ENCODE results near the gene CETP.
A peak's percentile ranks its signal among the peaks of the same experiment; 100 is the strongest.
"Not testable (repeated sequence)": the region's sequence is repeated elsewhere in the genome, so short reads cannot be mapped to it uniquely, and the experiment has no call there.

Gene CETP

DNA sequence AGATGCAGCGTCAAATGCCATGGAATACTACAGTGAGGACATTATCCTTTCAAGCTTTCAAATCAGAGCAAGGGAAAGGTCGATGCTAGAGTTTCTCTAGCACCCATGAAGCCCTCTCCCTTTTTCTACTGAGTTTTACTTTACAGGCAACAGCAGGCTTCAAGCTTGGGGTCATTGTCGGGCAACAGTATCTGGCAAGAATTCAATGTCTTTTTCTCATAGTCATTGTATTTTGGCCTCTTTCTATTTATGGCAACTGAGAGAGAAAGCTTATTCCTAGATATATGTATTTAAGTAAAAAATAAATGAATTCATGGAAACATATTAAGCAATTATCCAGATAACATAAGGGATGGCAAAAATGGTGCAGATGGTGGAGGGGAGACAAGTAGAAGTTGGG is 364 bp upstream of the CETP start:
- H3K9me3 Mint-ChIP-seq: no peaks in the 10 kb centered on the region
- H3K4me1 Mint-ChIP-seq (ENCODE audit: low read depth): peaks cover 18% of the 10 kb centered on the region
- no peak overlapping the region for H3K27ac Mint-ChIP-seq
- peaks cover 7% of the 10 kb centered on the region for H3K27me3 Mint-ChIP-seq (ENCODE audit: low read depth)
- H3K36me3 Mint-ChIP-seq (ENCODE audit: low read depth): no peaks in the 10 kb centered on the region
- no peak overlapping the region for H3K4me3 Mint-ChIP-seq

GRCh38 chr16:56964243-56965148 is 2.7 kb downstream of the CETP start:
- Mint-ChIP-seq H3K9me3 (no peaks in the 10 kb centered on the region), H3K4me1 (ENCODE audit: low read depth) (peaks cover 18% of the 10 kb centered on the region), H3K27me3 (ENCODE audit: low read depth) (peaks cover 2% of the 10 kb centered on the region), H3K27ac (peak overlapping the region; percentile 3), H3K4me3 (no peak overlapping the region), H3K36me3 (ENCODE audit: low read depth) (no peaks in the 10 kb centered on the region)

- H3K27me3 Mint-ChIP-seq (ENCODE audit: low read depth): no peaks in the 10 kb centered on the region
- no peaks in the 10 kb centered on the region for H3K9me3 Mint-ChIP-seq
Observed at GRCh38 chr16:56965149-56966092, 3.7 kb downstream of the CETP start.

GRCh38 chr16:56966093-56966475 is 4.3 kb downstream of the CETP start:
- no peaks in the 10 kb centered on the region for H3K9me3 Mint-ChIP-seq
- H3K4me3 Mint-ChIP-seq: no peak overlapping the region
- peak overlapping the region; percentile 28 for H3K27ac Mint-ChIP-seq
- H3K27me3 Mint-ChIP-seq (ENCODE audit: low read depth): no peaks in the 10 kb centered on the region
- H3K36me3 Mint-ChIP-seq (ENCODE audit: low read depth): no peaks in the 10 kb centered on the region
- H3K4me1 Mint-ChIP-seq (ENCODE audit: low read depth): peaks cover 24% of the 10 kb centered on the region

More at GRCh38 chr16:56965149-56966092, 3.7 kb downstream of the CETP start:
- Mint-ChIP-seq H3K27ac (peak overlapping the region; percentile 28), H3K4me1 (ENCODE audit: low read depth) (peaks cover 21% of the 10 kb centered on the region), H3K36me3 (ENCODE audit: low read depth) (no peaks in the 10 kb centered on the region), H3K4me3 (no peak overlapping the region)

GRCh38 chr16:56967733-56968132 is 6.0 kb downstream of the CETP start:
- H3K4me3 Mint-ChIP-seq: no peak overlapping the region

GRCh38 chr16:56969769-56970168 is 8.0 kb downstream of the CETP start:
- Mint-ChIP-seq H3K4me3 (no peak overlapping the region), H3K4me1 (ENCODE audit: low read depth) (peaks cover 36% of the 10 kb centered on the region), H3K27ac (no peak overlapping the region), H3K9me3 (no peaks in the 10 kb centered on the region), H3K36me3 (ENCODE audit: low read depth) (peaks cover 1% of the 10 kb centered on the region), H3K27me3 (ENCODE audit: low read depth) (no peaks in the 10 kb centered on the region)

More at GRCh38 chr16:56967733-56968132, 6.0 kb downstream of the CETP start:
- peaks cover 29% of the 10 kb centered on the region for H3K4me1 Mint-ChIP-seq (ENCODE audit: low read depth)
- no peak overlapping the region for H3K27ac Mint-ChIP-seq
- no peaks in the 10 kb centered on the region for H3K36me3 Mint-ChIP-seq (ENCODE audit: low read depth)
- H3K9me3 Mint-ChIP-seq: no peaks in the 10 kb centered on the region
- H3K27me3 Mint-ChIP-seq (ENCODE audit: low read depth): no peaks in the 10 kb centered on the region

DNA sequence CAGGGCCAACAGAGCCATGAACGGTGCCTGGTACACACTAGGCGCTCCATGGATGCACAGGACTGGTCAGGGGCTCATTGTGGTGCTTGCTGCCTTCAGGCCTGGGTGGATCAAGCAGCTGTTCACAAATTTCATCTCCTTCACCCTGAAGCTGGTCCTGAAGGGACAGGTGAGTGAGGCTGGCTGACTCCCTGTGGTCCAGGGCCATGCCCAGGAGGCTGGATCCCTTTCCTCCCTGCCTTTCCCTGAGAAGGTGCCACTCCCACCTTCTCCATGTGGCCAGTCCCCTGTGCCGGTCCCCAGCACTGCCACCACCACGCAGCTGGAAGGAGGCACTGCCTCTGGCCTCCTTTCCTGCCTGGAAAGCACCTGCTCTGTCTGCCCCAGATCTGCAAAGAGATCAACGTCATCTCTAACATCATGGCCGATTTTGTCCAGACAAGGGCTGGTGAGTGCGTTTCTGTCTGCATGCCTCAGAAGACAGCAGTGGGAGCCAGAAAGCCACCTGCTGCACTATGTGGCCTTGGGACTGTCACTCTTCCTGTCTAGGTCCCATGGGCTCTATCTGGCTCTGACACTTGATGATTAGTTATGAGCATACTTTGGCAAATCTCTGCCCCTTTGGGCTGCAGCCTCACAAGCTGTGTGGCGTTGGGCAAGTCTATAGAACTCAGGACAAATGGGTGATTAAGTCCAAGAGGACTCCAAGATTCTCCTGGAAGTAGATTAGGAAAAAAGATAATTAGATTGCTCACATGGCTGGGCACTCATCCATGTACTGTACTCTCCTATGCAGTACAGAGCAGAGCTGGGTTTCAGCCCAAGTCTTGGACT is 9.4 kb downstream of the CETP start:
- no peak overlapping the region for H3K4me3 Mint-ChIP-seq
- H3K27ac Mint-ChIP-seq: no peak overlapping the region
- no peaks in the 10 kb centered on the region for H3K27me3 Mint-ChIP-seq (ENCODE audit: low read depth)

GRCh38 chr16:56971768-56972043 is 10.0 kb downstream of the CETP start:
- H3K9me3 Mint-ChIP-seq: no peaks in the 10 kb centered on the region
- no peak overlapping the region for H3K27ac Mint-ChIP-seq
- peaks cover 4% of the 10 kb centered on the region for H3K36me3 Mint-ChIP-seq (ENCODE audit: low read depth)
- H3K4me3 Mint-ChIP-seq: no peak overlapping the region
- no peaks in the 10 kb centered on the region for H3K27me3 Mint-ChIP-seq (ENCODE audit: low read depth)
- peaks cover 35% of the 10 kb centered on the region for H3K4me1 Mint-ChIP-seq (ENCODE audit: low read depth)

More for the DNA sequence above, 9.4 kb downstream of the CETP start:
- H3K9me3 Mint-ChIP-seq: no peaks in the 10 kb centered on the region
- H3K4me1 Mint-ChIP-seq (ENCODE audit: low read depth): peaks cover 34% of the 10 kb centered on the region
- peaks cover 1% of the 10 kb centered on the region for H3K36me3 Mint-ChIP-seq (ENCODE audit: low read depth)

DNA sequence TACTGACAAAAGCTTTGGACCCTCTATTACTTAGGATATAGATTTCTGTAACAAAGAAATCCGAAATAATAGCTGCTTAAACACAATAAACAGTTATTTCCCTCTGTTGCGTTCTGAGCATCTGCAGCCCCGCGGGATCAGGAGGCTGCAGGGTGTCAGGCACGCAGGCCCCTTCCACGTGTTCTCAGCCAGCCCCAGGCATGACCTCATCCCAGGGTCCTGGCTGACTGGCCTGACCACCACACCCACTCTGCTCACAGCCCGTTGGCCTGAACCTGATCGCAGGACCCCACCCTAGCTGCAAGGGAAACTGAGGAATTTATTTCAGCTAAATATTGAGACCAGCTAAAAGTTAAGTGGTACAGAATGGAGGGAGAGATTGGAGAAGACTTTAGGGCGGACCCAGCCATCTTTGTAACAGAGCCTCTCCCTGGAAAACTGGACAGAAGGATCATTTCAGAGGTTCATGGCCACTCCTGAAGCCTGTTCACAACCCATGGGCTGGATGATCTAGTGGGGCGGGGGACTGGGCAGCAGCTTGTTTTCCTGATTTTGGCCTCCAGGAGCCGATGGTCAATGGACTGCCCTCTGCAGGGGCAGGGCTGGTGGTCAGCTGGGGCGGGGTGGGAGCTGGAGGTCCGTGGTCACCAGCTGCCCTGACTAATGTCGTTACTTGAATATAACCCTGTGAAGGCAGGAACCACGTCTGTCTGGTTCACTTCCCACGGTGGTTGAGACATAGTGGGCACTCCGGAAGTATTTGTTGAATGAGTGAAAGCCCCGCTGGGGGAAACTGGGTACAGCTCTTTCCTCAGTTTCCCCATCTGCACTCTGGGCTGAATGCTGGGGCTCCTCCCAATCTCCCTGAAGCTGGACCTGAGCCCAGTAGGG is 10.9 kb downstream of the CETP start:
- H3K4me3 Mint-ChIP-seq: no peak overlapping the region
- peaks cover 35% of the 10 kb centered on the region for H3K4me1 Mint-ChIP-seq (ENCODE audit: low read depth)
- no peaks in the 10 kb centered on the region for H3K9me3 Mint-ChIP-seq
- H3K27ac Mint-ChIP-seq: no peak overlapping the region
- peaks cover 6% of the 10 kb centered on the region for H3K36me3 Mint-ChIP-seq (ENCODE audit: low read depth)
- H3K27me3 Mint-ChIP-seq (ENCODE audit: low read depth): no peaks in the 10 kb centered on the region

- Mint-ChIP-seq H3K27ac (no peak overlapping the region), H3K4me1 (ENCODE audit: low read depth) (peaks cover 35% of the 10 kb centered on the region), H3K4me3 (no peak overlapping the region), H3K9me3 (no peaks in the 10 kb centered on the region), H3K27me3 (ENCODE audit: low read depth) (no peaks in the 10 kb centered on the region), H3K36me3 (ENCODE audit: low read depth) (peaks cover 6% of the 10 kb centered on the region)
Observed at GRCh38 chr16:56973294-56973689, 11.5 kb downstream of the CETP start.

DNA sequence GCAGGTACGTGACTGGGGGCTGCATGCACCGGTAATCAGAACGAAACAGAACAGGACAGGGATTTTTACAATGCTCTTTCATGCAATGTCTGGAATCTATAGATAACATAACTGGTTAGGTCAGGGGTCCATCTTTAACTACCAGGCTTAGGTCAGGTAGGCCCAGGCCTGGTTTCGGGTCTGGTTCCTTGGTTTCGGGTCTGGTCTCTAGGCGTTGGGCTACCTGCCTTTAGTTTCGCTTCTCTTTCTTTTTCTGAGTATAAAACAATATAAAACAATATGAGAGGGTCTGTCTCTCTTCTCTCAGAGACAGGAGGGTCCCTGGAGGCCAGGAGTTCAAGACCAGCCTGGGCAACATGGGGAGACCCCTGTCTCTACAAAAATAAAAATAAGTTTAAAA is 12.1 kb downstream of the CETP start:
- not testable (repeated sequence) for H3K27ac Mint-ChIP-seq; H3K9me3 Mint-ChIP-seq; H3K36me3 Mint-ChIP-seq (ENCODE audit: low read depth); H3K4me3 Mint-ChIP-seq; H3K27me3 Mint-ChIP-seq (ENCODE audit: low read depth)
- H3K4me1 Mint-ChIP-seq (ENCODE audit: low read depth): peaks cover 35% of the 10 kb centered on the region

DNA sequence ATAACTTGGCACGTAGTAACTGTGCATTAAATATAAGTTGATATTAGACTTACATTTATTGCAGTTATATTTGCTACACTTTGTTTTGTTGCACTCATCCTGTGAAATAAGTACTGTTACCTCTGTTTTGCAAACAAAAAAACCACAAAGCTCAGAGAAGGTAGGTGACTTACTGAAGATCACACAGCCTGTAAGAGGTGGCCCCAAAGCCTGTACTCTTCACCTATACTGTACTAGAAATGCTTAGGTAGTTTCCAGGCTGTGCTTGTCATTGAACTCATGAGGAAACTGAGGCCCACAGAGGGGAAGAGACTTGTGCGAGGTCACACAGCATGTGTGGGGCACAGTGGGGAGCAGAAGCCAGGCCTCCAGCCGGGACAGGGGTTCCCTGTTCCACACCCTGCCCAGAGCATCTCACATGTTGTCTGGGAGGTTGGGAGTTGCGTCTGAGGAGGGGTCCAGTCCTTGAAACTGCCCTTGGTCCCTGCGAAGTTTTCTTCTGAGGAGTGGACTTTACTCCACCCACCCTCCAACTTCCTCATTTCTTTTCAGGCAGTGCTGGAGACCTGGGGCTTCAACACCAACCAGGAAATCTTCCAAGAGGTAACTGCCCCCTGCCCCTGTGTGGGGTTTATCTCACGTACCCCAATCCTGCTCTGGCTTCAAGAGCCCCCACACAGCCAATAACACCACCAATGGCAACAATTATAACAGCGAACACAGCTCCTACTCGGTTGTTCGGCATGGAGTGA is 13.0 kb downstream of the CETP start:
- Mint-ChIP-seq H3K36me3 (ENCODE audit: low read depth) (peaks cover 6% of the 10 kb centered on the region), H3K4me1 (ENCODE audit: low read depth) (peaks cover 35% of the 10 kb centered on the region), H3K4me3 (no peak overlapping the region)

GRCh38 chr16:56975714-56976113 is 14.0 kb downstream of the CETP start:
- H3K4me3 Mint-ChIP-seq: no peak overlapping the region
- H3K9me3 Mint-ChIP-seq: no peaks in the 10 kb centered on the region
- peaks cover 31% of the 10 kb centered on the region for H3K4me1 Mint-ChIP-seq (ENCODE audit: low read depth)
- H3K36me3 Mint-ChIP-seq (ENCODE audit: low read depth): peaks cover 6% of the 10 kb centered on the region
- peak overlapping the region; percentile 1 for H3K27ac Mint-ChIP-seq
- no peaks in the 10 kb centered on the region for H3K27me3 Mint-ChIP-seq (ENCODE audit: low read depth)

More for the DNA sequence above, 13.0 kb downstream of the CETP start:
- Mint-ChIP-seq H3K27me3 (ENCODE audit: low read depth) (no peaks in the 10 kb centered on the region), H3K27ac (peak overlapping the region; percentile 50), H3K9me3 (no peaks in the 10 kb centered on the region)

All from T-helper 1 cell treated with Interleukin-12 subunit alpha and Interleukin-12 subunit beta and Interleukin-4 antibody, amounts not matched to agents 30 μg/mL and 1 μg/mL, for 36 hours (primary cell).